ENCODE data around the gene USP7. TPM values are rescaled to one million over a fixed set of nuclear protein-coding genes. Genes with fewer than 3 reads are reported as not detected.

The USP7 gene
- total RNA-seq, 2 experiments from 2014 or later, result 157 to 160 TPM

- no peak for DNase-seq
- H3K4me1 Mint-ChIP-seq, result peaks cover 52% of the 10 kb centered on the region
- H3K27me3 Mint-ChIP-seq, result no peaks in the 10 kb centered on the region
- ChIA-PET POLR2A (no interaction called here), CTCF (interaction anchor here (1.4 kb wide), 1 partner anchor 18 kb away, joined by 3 read pairs; no protein-coding TSS in a partner anchor)
- H3K9me3 Mint-ChIP-seq, result no peaks in the 10 kb centered on the region
- peak overlapping the region; percentile 25 for H3K27ac Mint-ChIP-seq
- H3K4me3 Mint-ChIP-seq, result no peak overlapping the region
- H3K36me3 Mint-ChIP-seq (ENCODE audit: low read depth), result peaks cover 35% of the 10 kb centered on the region
These were observed 101.2 kb downstream of the USP7 start for GRCh38 chr16:8862309-8863130.

GRCh38 chr16:8861563-8862308 lies 102.0 kb downstream of the USP7 start:
- no peaks in the 10 kb centered on the region for H3K27me3 Mint-ChIP-seq
- no peak overlapping the region for H3K4me3 Mint-ChIP-seq
- H3K4me1 Mint-ChIP-seq, result peaks cover 50% of the 10 kb centered on the region
- CTCF ChIA-PET, result interaction anchor here (0.6 to 1.6 kb wide), 3 partner anchors 12 to 171 kb away, joined by 3 to 4 read pairs (median 3); no protein-coding TSS in a partner anchor
- peaks cover 33% of the 10 kb centered on the region for H3K36me3 Mint-ChIP-seq (ENCODE audit: low read depth)
- no peak overlapping the region for H3K27ac Mint-ChIP-seq
- H3K9me3 Mint-ChIP-seq, result no peaks in the 10 kb centered on the region
- DNase-seq, result no peak
- POLR2A ChIA-PET, result no interaction called here

- H3K9me3 Mint-ChIP-seq, result no peaks in the 10 kb centered on the region
- no peaks in the 10 kb centered on the region for H3K27me3 Mint-ChIP-seq
- ChIA-PET CTCF (interaction anchor here (0.7 to 1.6 kb wide), 3 partner anchors 10 to 13 kb away, joined by 3 to 5 read pairs (median 4); no protein-coding TSS in a partner anchor), POLR2A (no interaction called here)
- no peak overlapping the region for H3K4me3 Mint-ChIP-seq
- peaks cover 46% of the 10 kb centered on the region for H3K4me1 Mint-ChIP-seq
- H3K36me3 Mint-ChIP-seq (ENCODE audit: low read depth), result peaks cover 39% of the 10 kb centered on the region
- DNase-seq, result no peak
- H3K27ac Mint-ChIP-seq, result no peak overlapping the region
These were observed 103.5 kb downstream of the USP7 start for GRCh38 chr16:8859913-8860881.

- Mint-ChIP-seq H3K27me3 (no peaks in the 10 kb centered on the region), H3K4me3 (no peak overlapping the region), H3K27ac (peak overlapping the region; percentile 13), H3K9me3 (no peaks in the 10 kb centered on the region), H3K4me1 (peaks cover 47% of the 10 kb centered on the region), H3K36me3 (ENCODE audit: low read depth) (peaks cover 39% of the 10 kb centered on the region)
- ChIA-PET CTCF (interaction anchor here (0.7 to 0.9 kb wide), 2 partner anchors 11 to 12 kb away, joined by 3 read pairs; no protein-coding TSS in a partner anchor), POLR2A (no interaction called here)
- no peak for DNase-seq
These were observed 104.5 kb downstream of the USP7 start for GRCh38 chr16:8858994-8859912.

GRCh38 chr16:8855972-8856371 lies 107.7 kb downstream of the USP7 start:
- POLR2A ChIA-PET, result no interaction called here
- H3K36me3 Mint-ChIP-seq (ENCODE audit: low read depth), result peaks cover 46% of the 10 kb centered on the region
- H3K4me1 Mint-ChIP-seq, result peaks cover 49% of the 10 kb centered on the region
- CTCF ChIA-PET, result interaction anchor here (0.7 to 1.5 kb wide), 5 partner anchors 9 to 295 kb away, joined by 3 to 6 read pairs (median 3); partner anchors contain the start of gene CARHSP1
- no peak for DNase-seq
- H3K27me3 Mint-ChIP-seq, result no peaks in the 10 kb centered on the region
- no peaks in the 10 kb centered on the region for H3K9me3 Mint-ChIP-seq
- H3K27ac Mint-ChIP-seq, result peak overlapping the region; percentile 57
- no peak overlapping the region for H3K4me3 Mint-ChIP-seq

GRCh38 chr16:8855051-8855786 lies 108.5 kb downstream of the USP7 start:
- Mint-ChIP-seq H3K27ac (peak overlapping the region; percentile 72), H3K4me3 (no peak overlapping the region), H3K27me3 (no peaks in the 10 kb centered on the region), H3K36me3 (ENCODE audit: low read depth) (peaks cover 51% of the 10 kb centered on the region), H3K4me1 (peaks cover 56% of the 10 kb centered on the region), H3K9me3 (no peaks in the 10 kb centered on the region)
- no peak for DNase-seq
- ChIA-PET POLR2A (no interaction called here), CTCF (interaction anchor here (0.8 to 1.6 kb wide), 6 partner anchors 10 to 34 kb away, joined by 3 to 6 read pairs (median 4); partner anchors contain the start of gene CARHSP1)

- no peaks in the 10 kb centered on the region for H3K27me3 Mint-ChIP-seq
- ChIA-PET CTCF (interaction anchor here (1.1 to 1.6 kb wide), 4 partner anchors 10 to 33 kb away, joined by 4 to 6 read pairs (median 5); no protein-coding TSS in a partner anchor), POLR2A (interaction anchor here (0.7 kb wide), 1 partner anchor 37 kb away, joined by 3 read pairs; no protein-coding TSS in a partner anchor)
- no peaks in the 10 kb centered on the region for H3K9me3 Mint-ChIP-seq
- H3K27ac Mint-ChIP-seq, result no peak overlapping the region
- no peak for DNase-seq
- H3K4me1 Mint-ChIP-seq, result peaks cover 57% of the 10 kb centered on the region
- no peak overlapping the region for H3K4me3 Mint-ChIP-seq
- peaks cover 49% of the 10 kb centered on the region for H3K36me3 Mint-ChIP-seq (ENCODE audit: low read depth)
These were observed 109.3 kb downstream of the USP7 start for GRCh38 chr16:8854298-8854948.

- Mint-ChIP-seq H3K27ac (no peak overlapping the region), H3K9me3 (no peaks in the 10 kb centered on the region), H3K4me1 (peaks cover 55% of the 10 kb centered on the region), H3K27me3 (no peaks in the 10 kb centered on the region), H3K4me3 (no peak overlapping the region), H3K36me3 (ENCODE audit: low read depth) (peaks cover 52% of the 10 kb centered on the region)
- DNase-seq, result no peak
- POLR2A ChIA-PET, result interaction anchor here (0.7 kb wide), 1 partner anchor 36 kb away, joined by 3 read pairs; no protein-coding TSS in a partner anchor
- CTCF ChIA-PET, result interaction anchor here (1.6 to 1.8 kb wide), 2 partner anchors 11 to 18 kb away, joined by 6 read pairs; no protein-coding TSS in a partner anchor
These were observed 110.1 kb downstream of the USP7 start for GRCh38 chr16:8853611-8854010.

- Mint-ChIP-seq H3K4me3 (no peak overlapping the region), H3K4me1 (peaks cover 53% of the 10 kb centered on the region), H3K27me3 (no peaks in the 10 kb centered on the region), H3K36me3 (ENCODE audit: low read depth) (peaks cover 50% of the 10 kb centered on the region), H3K27ac (peak overlapping the region; percentile 57), H3K9me3 (no peaks in the 10 kb centered on the region)
- ChIA-PET POLR2A (no interaction called here), CTCF (interaction anchor here (1.6 to 1.8 kb wide), 2 partner anchors 11 to 18 kb away, joined by 6 read pairs; no protein-coding TSS in a partner anchor)
- no peak for DNase-seq
These were observed 110.6 kb downstream of the USP7 start for GRCh38 chr16:8853150-8853549.

GRCh38 chr16:8852534-8852933 lies 111.2 kb downstream of the USP7 start:
- no peak overlapping the region for H3K4me3 Mint-ChIP-seq
- no peak for DNase-seq
- POLR2A ChIA-PET, result no interaction called here
- peak overlapping the region; percentile 57 for H3K27ac Mint-ChIP-seq
- no peaks in the 10 kb centered on the region for H3K27me3 Mint-ChIP-seq
- no peaks in the 10 kb centered on the region for H3K9me3 Mint-ChIP-seq
- peaks cover 45% of the 10 kb centered on the region for H3K36me3 Mint-ChIP-seq (ENCODE audit: low read depth)
- CTCF ChIA-PET, result interaction anchor here (1.3 to 1.8 kb wide), 3 partner anchors 11 to 19 kb away, joined by 3 to 6 read pairs (median 6); no protein-coding TSS in a partner anchor
- peaks cover 50% of the 10 kb centered on the region for H3K4me1 Mint-ChIP-seq

Data from activated CD4-positive, alpha-beta T cell treated with anti-CD3 and anti-CD28 coated beads, Interleukin-2, amount 10 ng/mL, durations not matched to agents 7 days and 5 days (primary cell).